Hematopoietic multipotent progenitor cell treated with erythropoietin and hydrocortisone succinate and interleukin-3 and kit ligand, for 8 days (in vitro differentiated cells): ENCODE measurements around the gene LRCH1.

ENCODE experiments used
- DNase-seq: peaks from one replicate; pipeline ENCODE4 v3.0.0-alpha.2; 2015

LRCH1 gene

DNA sequence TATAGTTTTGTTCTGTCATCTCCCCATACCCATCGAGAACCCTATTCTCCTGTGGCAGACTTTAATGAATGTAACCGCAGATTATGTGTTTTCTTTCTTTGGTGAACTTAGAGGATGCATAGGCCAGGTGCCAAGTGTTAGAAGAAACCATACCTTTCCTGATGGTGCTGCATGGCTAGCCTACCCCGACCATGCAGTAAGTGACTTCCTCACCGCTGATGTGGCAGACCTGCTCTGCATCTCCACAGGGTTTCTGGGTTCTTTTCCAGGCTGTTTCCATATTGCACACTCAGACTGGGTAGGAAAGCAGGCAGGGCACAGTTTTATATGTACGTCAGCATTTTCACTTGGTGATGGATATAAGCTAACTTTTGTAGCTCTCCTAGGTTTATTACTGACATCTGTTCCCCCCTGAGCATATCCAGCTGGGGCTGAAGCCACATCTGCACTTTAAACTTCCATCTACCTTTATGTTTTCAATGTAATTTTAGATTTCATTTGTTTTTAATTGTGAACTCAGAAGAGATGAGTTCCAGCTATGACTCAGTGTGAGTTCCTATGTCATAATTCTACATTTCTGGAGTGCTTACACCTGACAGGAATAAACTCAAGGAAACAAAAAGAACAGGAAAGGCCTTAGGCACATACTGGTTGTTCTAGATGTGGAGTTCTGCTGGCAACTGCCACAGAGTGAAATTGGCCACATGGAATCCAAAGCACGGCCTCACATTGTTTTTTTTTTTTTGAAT lies 42.3 kb downstream of the LRCH1 start:
- no peak for DNase-seq

- DNase-seq: no peak
Observed at GRCh38 chr13:46595885-46596275, 42.9 kb downstream of the LRCH1 start.

GRCh38 chr13:46596466-46596865 lies 43.5 kb downstream of the LRCH1 start:
- no peak for DNase-seq

DNA sequence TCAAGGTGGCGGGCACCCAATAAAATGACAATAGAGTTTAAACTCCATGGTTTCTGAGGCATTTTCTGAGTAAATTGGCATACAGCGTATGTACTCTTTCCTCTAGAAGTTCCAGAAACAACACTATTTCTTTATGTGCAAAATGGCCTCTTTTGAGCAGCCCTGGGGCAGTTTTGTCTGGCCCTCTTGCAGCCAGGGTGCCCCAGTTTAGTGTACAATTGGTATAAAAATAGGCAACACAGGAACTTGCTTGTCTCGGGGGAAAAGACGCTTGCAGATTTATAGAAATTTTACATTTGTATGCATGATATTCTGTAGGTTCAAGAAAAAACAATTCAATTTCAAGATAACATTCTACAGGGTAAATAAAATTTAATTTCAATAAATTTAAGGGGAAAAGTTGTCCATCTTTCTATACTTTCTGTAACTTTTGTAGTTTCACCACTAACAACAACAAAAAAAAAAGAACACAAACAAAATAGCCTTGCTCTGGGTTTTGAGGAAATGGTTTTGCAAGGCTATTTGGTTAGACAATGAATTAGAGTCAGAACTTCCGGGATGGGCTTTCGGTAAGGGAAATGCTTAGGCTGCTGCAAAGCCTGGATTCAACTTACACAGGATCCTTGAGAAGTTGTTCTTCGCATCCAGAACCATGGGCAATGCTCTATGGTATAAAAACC lies 45.3 kb downstream of the LRCH1 start:
- DNase-seq: no peak

DNA sequence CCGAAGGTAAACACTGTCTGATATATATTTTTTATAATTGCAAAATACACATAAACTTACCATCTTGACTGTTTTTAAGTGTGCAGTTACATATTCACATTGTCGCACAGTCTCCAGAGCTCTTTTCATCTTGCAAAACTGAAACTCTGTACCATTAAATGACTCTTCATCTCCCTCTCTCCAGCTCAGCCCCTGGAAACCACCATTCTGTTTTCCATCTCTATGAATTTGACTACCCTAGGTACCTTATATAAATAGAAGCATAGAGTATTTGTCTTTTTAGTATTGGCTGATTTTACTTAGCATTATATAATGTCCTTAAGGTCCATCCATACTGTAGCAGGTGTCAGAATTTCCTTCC lies 45.8 kb downstream of the LRCH1 start:
- DNase-seq: no peak

DNA sequence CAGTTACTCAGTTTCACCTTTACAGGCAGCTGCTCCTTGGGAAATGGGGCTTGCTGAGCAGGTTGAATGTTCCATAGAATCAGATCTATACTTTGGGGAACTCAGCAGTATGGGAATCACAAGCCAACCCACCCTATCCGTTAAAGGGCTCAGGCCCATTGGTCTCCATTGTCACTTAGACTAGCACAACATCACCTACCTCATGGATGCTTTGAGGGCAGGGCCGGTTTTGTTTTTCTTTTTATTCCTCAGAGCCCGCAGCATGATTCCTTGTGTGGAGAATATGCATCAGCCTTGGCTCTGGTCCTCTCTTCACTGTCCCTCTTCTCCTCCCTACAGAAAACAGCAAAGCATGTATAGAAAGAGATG lies 48.0 kb downstream of the LRCH1 start:
- no peak for DNase-seq

- no peak for DNase-seq
Observed at GRCh38 chr13:46602531-46602930, 49.6 kb downstream of the LRCH1 start.

DNA sequence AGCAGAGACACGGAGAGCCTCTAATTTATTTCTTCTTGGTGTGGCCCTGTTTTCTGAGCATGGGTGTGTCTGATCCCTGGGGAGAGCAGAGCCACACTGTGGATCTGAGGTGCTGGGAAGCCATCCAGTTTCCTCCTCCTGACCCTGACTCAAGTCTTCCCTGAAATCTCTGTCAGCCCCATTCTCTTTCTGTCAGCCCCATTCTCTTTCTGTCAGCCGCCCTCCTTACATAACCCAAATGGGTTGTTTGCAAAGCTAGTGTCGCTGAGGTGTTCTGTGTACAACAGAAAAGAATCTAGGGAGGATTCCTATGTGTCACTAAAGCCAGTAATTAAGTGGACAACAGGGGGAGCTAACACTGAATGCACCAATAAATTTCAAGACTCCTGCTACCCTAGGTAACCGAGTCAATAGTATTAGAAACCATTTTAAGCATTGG lies 50.2 kb downstream of the LRCH1 start:
- peak; percentile 48 for DNase-seq

- peak; percentile 54 for DNase-seq
Observed at GRCh38 chr13:46604226-46604990, 51.4 kb downstream of the LRCH1 start.

DNA sequence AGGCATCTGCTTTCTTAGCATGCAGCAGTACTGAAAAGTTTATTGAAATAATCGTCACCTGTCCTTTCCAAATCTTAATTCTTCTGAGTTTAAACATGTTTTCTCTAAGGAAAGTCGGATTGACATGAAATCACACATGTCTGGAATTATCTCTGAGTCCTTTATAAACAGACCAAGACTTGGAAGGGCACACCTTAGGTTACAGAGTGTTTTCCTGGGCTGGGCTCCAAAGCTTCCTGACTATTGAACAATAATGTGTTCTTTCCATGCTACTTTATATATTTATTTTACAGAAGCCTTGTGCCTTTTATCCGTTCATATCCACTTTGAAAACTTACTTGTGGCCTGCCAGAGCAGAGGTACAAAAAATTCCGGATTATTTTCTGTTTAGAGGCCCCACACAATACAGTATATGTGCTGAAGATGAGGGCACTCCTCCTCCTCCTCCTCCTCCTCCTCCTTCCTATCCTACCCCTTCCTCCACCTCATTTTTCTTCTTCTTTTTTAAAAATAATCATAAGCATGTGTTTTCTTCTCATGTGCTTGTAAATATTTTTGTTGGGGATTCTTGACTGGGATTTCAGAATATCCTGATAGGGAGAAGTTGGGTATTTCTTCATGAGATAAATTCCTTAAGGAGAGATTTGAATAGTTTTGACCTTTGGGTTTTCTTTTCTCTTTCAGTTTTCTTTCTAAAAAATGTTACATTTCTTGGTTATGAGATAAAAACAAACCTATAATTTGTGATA lies 52.3 kb downstream of the LRCH1 start:
- no peak for DNase-seq

DNA sequence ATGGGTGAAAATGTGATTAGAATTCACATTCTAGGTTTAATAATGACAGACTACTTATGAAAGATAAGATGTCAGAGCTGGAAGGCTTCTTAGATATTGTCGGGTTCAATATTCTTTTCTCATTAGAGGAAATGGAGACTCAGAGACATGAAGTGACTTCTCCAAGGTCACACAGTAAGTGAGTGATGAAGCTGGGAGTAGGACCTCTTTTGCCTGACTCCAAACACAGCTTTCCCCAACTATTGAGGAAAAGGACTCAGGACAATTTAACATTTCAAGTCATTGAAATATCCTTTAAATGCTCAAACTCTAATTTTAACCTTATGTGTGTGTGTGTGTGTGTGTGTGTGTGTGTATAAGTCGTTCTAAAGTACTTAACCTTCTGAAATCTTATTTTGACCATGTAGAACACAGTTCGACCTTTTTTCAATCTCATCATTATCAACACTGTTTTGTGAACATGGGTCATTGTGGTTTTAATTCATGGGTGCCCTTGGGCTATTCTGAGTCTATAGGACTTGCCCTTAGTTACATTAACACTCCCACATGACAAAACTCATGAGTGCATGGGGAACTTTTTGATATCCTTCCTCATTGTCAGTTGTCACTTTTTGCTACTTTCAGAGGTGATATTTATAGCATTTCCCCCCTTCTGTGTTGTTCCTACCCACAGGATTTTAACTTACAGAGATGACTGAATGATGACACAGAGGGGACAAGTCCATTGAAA lies 53.0 kb downstream of the LRCH1 start:
- DNase-seq: no peak

DNA sequence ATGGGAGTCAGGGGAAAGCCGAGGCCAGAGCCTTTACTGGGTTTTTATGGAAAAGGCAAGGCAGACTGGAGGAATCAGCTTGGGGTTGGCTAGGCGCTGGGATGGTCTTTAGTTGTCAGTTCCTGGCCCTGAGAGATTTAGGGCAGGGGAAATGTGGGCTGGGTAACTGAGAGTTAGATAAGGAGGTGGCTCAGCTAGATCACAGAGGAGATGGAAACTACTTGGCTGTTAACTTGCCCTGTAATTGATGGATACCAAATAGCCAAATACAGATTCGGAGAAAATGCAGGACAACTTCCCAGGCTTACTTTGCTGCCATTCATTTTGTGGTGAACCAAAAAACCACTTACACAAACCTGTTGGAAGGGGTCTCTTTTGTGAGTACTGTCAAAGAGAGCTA lies 54.0 kb downstream of the LRCH1 start:
- peak; percentile 25 for DNase-seq

- no peak for DNase-seq
Observed at GRCh38 chr13:46607768-46608564, 55.0 kb downstream of the LRCH1 start.

GRCh38 chr13:46609052-46609451 lies 56.1 kb downstream of the LRCH1 start:
- no peak for DNase-seq

GRCh38 chr13:46609726-46610125 lies 56.8 kb downstream of the LRCH1 start:
- DNase-seq: no peak

DNA sequence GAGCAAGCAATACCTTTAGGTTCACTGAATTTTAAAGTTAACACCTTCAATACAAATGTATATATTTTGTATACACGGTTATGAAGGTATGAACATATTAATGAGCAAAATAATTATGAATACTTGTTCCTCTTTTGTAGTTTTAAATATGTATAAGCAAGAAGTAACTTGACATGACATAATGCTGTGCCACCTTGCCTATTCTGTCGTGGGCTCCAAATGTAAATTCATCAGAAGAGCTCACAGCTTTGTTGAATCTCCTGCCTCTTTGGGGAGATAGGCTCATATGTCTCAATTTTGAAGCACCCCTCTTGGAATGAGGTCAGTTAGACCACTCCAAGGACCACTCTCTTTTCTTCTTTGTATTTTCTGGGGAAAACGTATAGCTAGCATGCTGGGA lies 59.3 kb downstream of the LRCH1 start:
- no peak for DNase-seq

DNA sequence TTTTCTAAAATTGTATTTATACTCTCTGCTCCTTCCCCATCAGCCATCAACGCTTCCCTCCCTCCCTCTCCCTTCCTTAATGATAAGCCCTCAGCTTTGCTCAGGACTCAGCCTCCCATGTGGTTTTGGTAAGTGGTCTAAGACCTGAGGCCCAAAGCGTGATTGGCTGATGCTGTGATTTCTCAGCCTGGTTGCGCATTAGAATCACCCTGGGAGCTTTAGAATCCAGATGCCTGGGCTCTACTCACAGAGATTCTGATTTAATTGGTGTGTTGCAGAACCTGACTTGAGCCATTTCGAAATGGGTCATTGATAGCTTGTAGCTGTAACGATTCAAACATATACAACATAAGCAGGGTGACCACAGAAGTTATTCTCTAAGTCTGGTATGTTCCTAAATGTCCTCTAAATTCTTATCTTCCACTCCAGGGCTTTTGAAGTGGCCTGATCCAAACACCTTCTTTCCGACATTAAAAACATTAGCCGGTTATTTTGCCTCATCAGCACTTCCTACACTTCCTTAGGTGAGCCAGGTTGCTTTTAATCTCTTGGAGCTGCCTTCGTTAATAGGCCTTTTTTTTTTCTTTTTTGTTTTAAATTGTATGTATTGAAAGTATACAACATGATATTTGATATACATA lies 60.6 kb downstream of the LRCH1 start:
- DNase-seq: no peak

DNA sequence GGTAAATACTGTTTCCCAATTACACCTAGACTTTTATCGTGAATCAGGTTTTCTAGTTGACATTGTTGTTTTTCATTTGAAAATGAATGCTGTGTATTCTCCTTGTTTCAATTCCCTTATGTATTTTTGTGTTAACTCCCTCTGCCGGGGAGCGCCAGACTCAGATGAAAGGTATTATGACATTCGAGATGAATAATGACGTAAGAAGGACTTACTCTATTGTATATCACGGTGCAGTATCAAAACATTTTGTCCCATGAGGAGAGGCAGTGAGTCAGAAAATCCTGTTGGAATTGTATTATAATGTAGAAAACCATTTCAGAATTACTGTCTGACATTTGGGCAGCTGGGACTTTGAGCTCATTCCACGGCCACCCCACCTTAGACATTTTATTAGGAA lies 61.6 kb downstream of the LRCH1 start:
- no peak for DNase-seq

DNA sequence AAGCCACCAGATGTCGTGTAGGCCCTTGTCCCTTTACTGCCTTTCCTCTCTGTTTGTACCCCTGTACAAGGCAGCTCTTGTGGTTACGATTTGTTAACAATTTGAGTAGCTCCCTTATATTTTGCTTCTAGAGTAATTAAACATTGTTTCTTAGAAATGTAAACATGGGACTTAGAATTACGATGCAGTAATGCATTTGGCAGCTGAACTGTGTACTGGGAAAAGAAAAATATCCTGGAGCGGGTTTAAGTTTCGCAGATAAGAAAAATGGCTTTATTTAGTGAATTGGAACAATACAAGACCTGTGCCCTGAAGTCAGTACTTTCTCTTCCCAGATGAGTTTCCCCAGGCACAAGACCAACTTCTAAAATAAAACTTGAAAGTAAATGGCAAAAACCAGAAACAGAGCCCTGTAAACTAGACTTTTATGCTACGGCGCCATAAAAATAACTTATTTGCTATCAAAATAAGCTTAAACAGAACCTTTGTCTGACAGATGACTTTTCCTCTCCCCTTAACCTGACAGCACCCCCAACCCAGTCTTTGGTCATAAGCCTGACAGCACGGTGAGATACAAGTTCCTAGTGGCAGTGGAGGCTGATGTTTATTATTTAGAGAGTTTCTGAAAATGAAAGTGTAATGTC lies 63.0 kb downstream of the LRCH1 start:
- DNase-seq: no peak

- no peak for DNase-seq
Observed at GRCh38 chr13:46617229-46617721, 64.3 kb downstream of the LRCH1 start.
